GM12878 (cell line): ENCODE data around the gene ATP2A3. TPM values are rescaled to one million over a fixed set of nuclear protein-coding genes. Genes with fewer than 3 reads are reported as not detected.

Experiments
- ATAC-seq: fragments of 200-7000 bp; cut with Tn5 transposase; 3 replicates; pipeline ENCODE4 v1.9.1; 2020; ENCODE audit warnings: mild to moderate bottlenecking, moderate library complexity
- BruUV-seq: library from RNA; stranded (reverse); fragments of 400-500 nt; replicated peaks from 2 replicates; lab custom pipeline; 2021; lab: Mats Ljungman, UMichigan
- CTCF ChIA-PET: fragments of 300-600 bp; sonication (Branson Sonifier 250); formaldehyde crosslinking; extraction: SDS; loops from one replicate; lab custom pipeline; 2021; ENCODE audit warnings: inconsistent platforms; lab: Yijun Ruan, JAX
- POLR2A ChIA-PET: fragments of 350-600 bp; formaldehyde crosslinking; extraction: SDS; loops from one replicate; lab custom pipeline; 2021; ENCODE audit warnings: inconsistent platforms; lab: Charles Lee
- RAD21 ChIA-PET: fragments of 300-600 bp; sonication (Branson Sonifier 250); formaldehyde crosslinking; loops from one replicate; lab custom pipeline; 2023; ENCODE audit warnings: antibody characterized with exemption; ENCODE audit not compliant: unreplicated experiment; lab: Charles Lee
- SMC1A ChIA-PET: fragments of 300-600 bp; sonication (Branson Sonifier 250); formaldehyde crosslinking; loops from one replicate; lab custom pipeline; 2023; ENCODE audit not compliant: unreplicated experiment, uncharacterized antibody; lab: Charles Lee
- DNase-seq: peaks from one replicate; pipeline ENCODE4 v3.0.0-alpha.2; 2011; ENCODE audit warnings: low read depth, low spot score
- FAIRE-seq: peaks from 3 replicates; lab custom pipeline; 2011; peaks lifted over from hg19 to GRCh38; lab: Jason Lieb, UNC
- H2AFZ ChIP-seq: 2 replicates; pipeline ENCODE4 v1.6.0; 2011; ENCODE audit warnings: low read depth, low read length, control low read depth; ENCODE audit not compliant: control insufficient read depth
- H3K27ac ChIP-seq: 2 replicates; pipeline ENCODE4 v1.5.1; 2011; ENCODE audit warnings: control low read depth; ENCODE audit not compliant: control insufficient read depth, insufficient read depth
- H3K27me3 ChIP-seq, 2 experiments: replicated peaks in 1 of 2; 2 replicates each; pipeline versions ENCODE4 v1.6.0 to v1.6.1; 2011; ENCODE audit warnings: low read length in 1 of 2; ENCODE audit not compliant: control insufficient read depth in 2 of 2, insufficient read depth in 2 of 2
- H3K36me3 ChIP-seq, 2 experiments: 2 replicates each; pipeline ENCODE4 v1.5.1; 2011; ENCODE audit warnings: low read length in 1 of 2; ENCODE audit not compliant: control insufficient read depth in 2 of 2, insufficient read depth in 2 of 2
- H3K4me1 ChIP-seq: 2 replicates; pipeline ENCODE4 v1.6.1; 2011; ENCODE audit warnings: mild to moderate bottlenecking, low read length, moderate library complexity, mixed read lengths; ENCODE audit not compliant: control insufficient read depth, insufficient read depth
- H3K4me2 ChIP-seq: 2 replicates; pipeline ENCODE4 v1.6.0; 2011; ENCODE audit warnings: control low read depth; ENCODE audit not compliant: control insufficient read depth, insufficient read depth
- H3K4me3 ChIP-seq: fragments of 200-600 bp; sonication (generic); 2 replicates; pipeline ENCODE4 v1.5.1; 2016
- H3K79me2 ChIP-seq: 2 replicates; pipeline ENCODE4 v1.6.0; 2011; ENCODE audit warnings: low read length; ENCODE audit not compliant: control insufficient read depth, insufficient read depth
- H3K9ac ChIP-seq: 2 replicates; pipeline ENCODE4 v1.8.0; 2011; ENCODE audit warnings: low read length, control low read depth, mixed read lengths; ENCODE audit not compliant: control insufficient read depth, insufficient read depth
- H3K9me3 ChIP-seq: replicated peaks from 3 replicates; pipeline ENCODE4 v1.5.1; 2011; ENCODE audit warnings: mild to moderate bottlenecking, low read length; ENCODE audit not compliant: control insufficient read depth, insufficient read depth
- H4K20me1 ChIP-seq: 2 replicates; pipeline ENCODE4 v1.6.0; 2011; ENCODE audit not compliant: control insufficient read depth, insufficient read depth
- CBX3 ChIP-seq: fragments of 200-600 bp; sonication (generic); IDR thresholded peaks from 2 replicates; pipeline ENCODE4 v1.6.1; 2016; ENCODE audit warnings: low read depth, borderline replicate concordance
- DPF2 ChIP-seq: fragments of 450-650 bp; IDR thresholded peaks from 2 replicates; pipeline ENCODE4 v1.6.1; 2017; ENCODE audit warnings: mild to moderate bottlenecking
- EED ChIP-seq: sonication (generic); IDR thresholded peaks from 2 replicates; pipeline ENCODE4 v1.6.1; 2016; ENCODE audit warnings: antibody characterized with exemption, low read depth
- IKZF1 ChIP-seq: fragments of 450-650 bp; conservative IDR thresholded peaks from 2 replicates; pipeline ENCODE4 v1.6.1; 2017; ENCODE audit warnings: antibody characterized with exemption, mild to moderate bottlenecking
- KLF5 ChIP-seq: fragments of 450-650 bp; IDR thresholded peaks from 2 replicates; pipeline ENCODE4 v1.6.1; 2014; ENCODE audit warnings: mild to moderate bottlenecking; ENCODE audit not compliant: partially characterized antibody
- LARP7 ChIP-seq: fragments of 450-650 bp; IDR thresholded peaks from 2 replicates; pipeline ENCODE4 v1.6.1; 2017; ENCODE audit warnings: mild to moderate bottlenecking
- SMAD5 ChIP-seq: IDR thresholded peaks from 2 replicates; pipeline ENCODE4 v1.6.1; 2016; ENCODE audit warnings: antibody characterized with exemption, low read depth
- SUPT20H ChIP-seq: IDR thresholded peaks from 2 replicates; pipeline ENCODE4 v1.6.1; 2011; ENCODE audit warnings: low read depth, mild to moderate bottlenecking, low read length, moderate library complexity, borderline replicate concordance; ENCODE audit not compliant: control insufficient read depth
- SUZ12 ChIP-seq: fragments of 200-600 bp; sonication (generic); IDR thresholded peaks from one replicate; pipeline ENCODE4 v1.6.1; 2018; ENCODE audit warnings: antibody characterized with exemption, mild to moderate bottlenecking; ENCODE audit not compliant: unreplicated experiment
- TCF12 ChIP-seq: IDR thresholded peaks from 2 replicates; pipeline ENCODE4 v1.6.1; 2011; ENCODE audit warnings: low read depth, mild to moderate bottlenecking, low read length
- ZNF207 ChIP-seq: fragments of 450-650 bp; IDR thresholded peaks from 2 replicates; pipeline ENCODE4 v1.6.1; 2014; ENCODE audit warnings: antibody characterized with exemption, mild to moderate bottlenecking, borderline replicate concordance
- WGBS: methylation state at CpG from one replicate; pipeline ENCODE4 v1.1.6; 2016; ENCODE audit warnings: low lambda C conversion rate; ENCODE audit not compliant: insufficient replicate concordance, insufficient coverage; ENCODE audit errors: missing lambda C conversion rate; 5-methylcytosine and 5-hydroxymethylcytosine counted together
- in situ Hi-C: fragments of 300-500 bp; cut with MboI; formaldehyde crosslinking; loops from 9 replicates; pipeline ENCODE4 v1.14.3; 2018; ENCODE audit warnings: mixed read lengths
- intact Hi-C: fragments of 100-400 bp; cut with micrococcal nuclease; formaldehyde crosslinking; loops from one replicate; pipeline ENCODE4 v1.14.2; 2022; ENCODE audit not compliant: unreplicated experiment
- polyA plus RNA-seq, 11 experiments: library from polyadenylated mRNA; depleted of rRNA in 4 of 11; unstranded in 6 of 11; stranded (reverse) in 5 of 11; fragments of >200 nt; fragmentation: Nextera tagmentation in 4 of 11; fragmentation: Illumina TruSeq in 1 of 11; extraction: Ambion mirVana in 4 of 11; extraction: Trizol in 1 of 11; gene quantifications; 1 replicate in 1 of 11; 2 replicates in 10 of 11; pipeline versions ENCODE4 v1.2.1 to v1.2.3, GENCODE V29; 2011 to 2016; ENCODE audit warnings: inconsistent platforms in 2 of 11, missing spikeins in 2 of 11, low read depth in 1 of 11
- total RNA-seq, 4 experiments: library from RNA; depleted of rRNA in 3 of 4; stranded (reverse); fragments of >200 nt in 3 of 4; fragmentation: Illumina TruSeq in 1 of 4; extraction: Trizol in 1 of 4; gene quantifications; 2 replicates each; pipeline versions ENCODE4 v1.2.1 to v1.2.3, GENCODE V29; 2013 to 2021
- TF ChIP-seq, protein P1 (sequence below): fragments of 450-650 bp; IDR thresholded peaks from 2 replicates; pipeline ENCODE4 v1.6.1; 2017; ENCODE audit warnings: mild to moderate bottlenecking, moderate library complexity
- TF ChIP-seq, protein P2 (sequence below): fragments of 450-650 bp; IDR thresholded peaks from 2 replicates; pipeline ENCODE4 v1.6.1; 2017; ENCODE audit warnings: antibody characterized with exemption, mild to moderate bottlenecking, moderate library complexity

The ATP2A3 gene
- total and polyA plus RNA-seq, 10 of the 15 experiments (the other 5 are each of a cell fraction or from before 2014, with no cell fraction given), result 1.0 to 99.2 (median 37.9) TPM

DNA sequence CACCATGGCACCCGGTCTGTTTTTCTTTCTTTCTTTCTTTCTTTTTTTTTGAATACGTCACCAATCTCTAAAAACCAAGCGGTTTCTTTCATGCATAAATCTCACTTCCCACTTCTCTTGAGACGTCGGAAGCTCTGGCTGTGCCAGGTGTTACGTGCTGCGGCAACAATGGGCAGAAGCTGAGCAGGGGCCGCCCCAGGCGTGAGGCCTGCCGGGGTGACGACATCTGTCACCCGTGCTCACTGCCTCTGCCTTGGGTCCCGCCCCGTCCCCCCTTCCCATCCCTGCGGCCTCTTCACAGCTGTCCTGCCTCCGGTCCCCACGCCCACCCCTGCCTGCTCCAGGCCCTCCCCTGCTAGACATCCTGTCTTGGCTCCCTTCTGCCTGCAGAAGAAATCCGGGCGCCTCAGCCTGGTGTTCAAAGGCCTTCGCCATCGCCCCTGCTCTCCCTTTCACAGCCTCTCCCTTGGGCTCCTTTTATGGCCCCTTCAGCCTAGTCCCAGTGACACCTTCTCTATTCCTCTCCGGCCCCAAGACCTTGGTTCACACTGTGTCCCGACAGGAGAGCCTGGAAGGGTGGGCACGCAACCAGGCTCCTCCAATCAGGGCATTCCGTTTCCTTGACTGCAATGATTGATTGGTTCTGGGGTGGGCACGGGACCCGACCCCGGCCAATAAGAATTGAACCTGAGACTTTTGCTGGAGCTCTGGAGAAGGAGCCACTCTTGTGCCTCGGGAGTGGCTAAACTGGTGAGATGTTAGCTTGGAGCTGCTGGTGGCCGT lies 52.8 kb downstream of the ATP2A3 start (continued):
- TF ChIP-seq, protein P1, sequence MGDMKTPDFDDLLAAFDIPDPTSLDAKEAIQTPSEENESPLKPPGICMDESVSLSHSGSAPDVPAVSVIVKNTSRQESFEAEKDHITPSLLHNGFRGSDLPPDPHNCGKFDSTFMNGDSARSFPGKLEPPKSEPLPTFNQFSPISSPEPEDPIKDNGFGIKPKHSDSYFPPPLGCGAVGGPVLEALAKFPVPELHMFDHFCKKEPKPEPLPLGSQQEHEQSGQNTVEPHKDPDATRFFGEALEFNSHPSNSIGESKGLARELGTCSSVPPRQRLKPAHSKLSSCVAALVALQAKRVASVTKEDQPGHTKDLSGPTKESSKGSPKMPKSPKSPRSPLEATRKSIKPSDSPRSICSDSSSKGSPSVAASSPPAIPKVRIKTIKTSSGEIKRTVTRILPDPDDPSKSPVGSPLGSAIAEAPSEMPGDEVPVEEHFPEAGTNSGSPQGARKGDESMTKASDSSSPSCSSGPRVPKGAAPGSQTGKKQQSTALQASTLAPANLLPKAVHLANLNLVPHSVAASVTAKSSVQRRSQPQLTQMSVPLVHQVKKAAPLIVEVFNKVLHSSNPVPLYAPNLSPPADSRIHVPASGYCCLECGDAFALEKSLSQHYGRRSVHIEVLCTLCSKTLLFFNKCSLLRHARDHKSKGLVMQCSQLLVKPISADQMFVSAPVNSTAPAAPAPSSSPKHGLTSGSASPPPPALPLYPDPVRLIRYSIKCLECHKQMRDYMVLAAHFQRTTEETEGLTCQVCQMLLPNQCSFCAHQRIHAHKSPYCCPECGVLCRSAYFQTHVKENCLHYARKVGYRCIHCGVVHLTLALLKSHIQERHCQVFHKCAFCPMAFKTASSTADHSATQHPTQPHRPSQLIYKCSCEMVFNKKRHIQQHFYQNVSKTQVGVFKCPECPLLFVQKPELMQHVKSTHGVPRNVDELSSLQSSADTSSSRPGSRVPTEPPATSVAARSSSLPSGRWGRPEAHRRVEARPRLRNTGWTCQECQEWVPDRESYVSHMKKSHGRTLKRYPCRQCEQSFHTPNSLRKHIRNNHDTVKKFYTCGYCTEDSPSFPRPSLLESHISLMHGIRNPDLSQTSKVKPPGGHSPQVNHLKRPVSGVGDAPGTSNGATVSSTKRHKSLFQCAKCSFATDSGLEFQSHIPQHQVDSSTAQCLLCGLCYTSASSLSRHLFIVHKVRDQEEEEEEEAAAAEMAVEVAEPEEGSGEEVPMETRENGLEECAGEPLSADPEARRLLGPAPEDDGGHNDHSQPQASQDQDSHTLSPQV, result no peak
- TF ChIP-seq EED, result peak; percentile 59
- TF ChIP-seq, all 136 proteins: peak for 47

GRCh38 chr17:3910420-3911270 lies 53.6 kb downstream of the ATP2A3 start:
- no peaks in the 10 kb centered on the region; the same call in 2 of the 3 replicates for H3K9me3 ChIP-seq
- H3K27me3 ChIP-seq, result no peaks in the 10 kb centered on the region
- no peaks in the 10 kb centered on the region for H4K20me1 ChIP-seq
- peaks cover 12% of the 10 kb centered on the region for H3K79me2 ChIP-seq
- H3K36me3 ChIP-seq, result no peaks in the 10 kb centered on the region
- no peak for ATAC-seq
- BruUV-seq, result no TSS peak
- ChIA-PET RAD21 (interaction anchor here (0.6 to 4.4 kb wide), 8 partner anchors 18 to 172 kb away, joined by 3 to 51 read pairs (median 4); partner anchors contain the start of gene CAMKK1), SMC1A (interaction anchor here (1.0 to 4.5 kb wide), 5 partner anchors 11 to 199 kb away, joined by 3 to 45 read pairs (median 3); partner anchors contain the start of gene NCBP3), CTCF (interaction anchor here (0.6 to 7.7 kb wide), 7 partner anchors 8 to 466 kb away, joined by 3 to 119 read pairs (median 6); no protein-coding TSS in a partner anchor), POLR2A (interaction anchor here (0.7 to 1.6 kb wide), 7 partner anchors 14 to 1506 kb away, joined by 3 to 9 read pairs (median 4); partner anchors contain the start of genes CAMKK1 and SHPK)
- in situ Hi-C loops (loop anchor here (5.0 kb wide), 1 partner anchor 97 kb away; no protein-coding TSS in a partner anchor), intact Hi-C loops (loop anchor here (5.0 kb wide), 1 partner anchor 52 kb away; the partner anchor contains the start of gene ATP2A3)
- peak overlapping the region; percentile 59 for H3K9ac ChIP-seq
- WGBS, result 56% methylated on average over 11 of the region's 11 CpGs
- no peak for DNase-seq
- H3K27ac ChIP-seq, result peak overlapping the region; percentile 66
- no peak overlapping the region for H3K4me3 ChIP-seq
- peaks cover 38% of the 10 kb centered on the region for H3K4me1 ChIP-seq
- FAIRE-seq, result no peak
- H2AFZ ChIP-seq, result peak overlapping the region; percentile 29
- peak overlapping the region; percentile 63 for H3K4me2 ChIP-seq
- no peak for TF ChIP-seq SUZ12
- peak; percentile 46 for TF ChIP-seq KLF5
- no peak for TF ChIP-seq IKZF1
- TF ChIP-seq DPF2, result no peak
- TF ChIP-seq SMAD5, result no peak
- TF ChIP-seq LARP7, result no peak
- no peak for TF ChIP-seq SUPT20H
- TF ChIP-seq CBX3, result no peak
- no peak for TF ChIP-seq TCF12
- no peak for TF ChIP-seq ZNF207
- TF ChIP-seq, protein P2, sequence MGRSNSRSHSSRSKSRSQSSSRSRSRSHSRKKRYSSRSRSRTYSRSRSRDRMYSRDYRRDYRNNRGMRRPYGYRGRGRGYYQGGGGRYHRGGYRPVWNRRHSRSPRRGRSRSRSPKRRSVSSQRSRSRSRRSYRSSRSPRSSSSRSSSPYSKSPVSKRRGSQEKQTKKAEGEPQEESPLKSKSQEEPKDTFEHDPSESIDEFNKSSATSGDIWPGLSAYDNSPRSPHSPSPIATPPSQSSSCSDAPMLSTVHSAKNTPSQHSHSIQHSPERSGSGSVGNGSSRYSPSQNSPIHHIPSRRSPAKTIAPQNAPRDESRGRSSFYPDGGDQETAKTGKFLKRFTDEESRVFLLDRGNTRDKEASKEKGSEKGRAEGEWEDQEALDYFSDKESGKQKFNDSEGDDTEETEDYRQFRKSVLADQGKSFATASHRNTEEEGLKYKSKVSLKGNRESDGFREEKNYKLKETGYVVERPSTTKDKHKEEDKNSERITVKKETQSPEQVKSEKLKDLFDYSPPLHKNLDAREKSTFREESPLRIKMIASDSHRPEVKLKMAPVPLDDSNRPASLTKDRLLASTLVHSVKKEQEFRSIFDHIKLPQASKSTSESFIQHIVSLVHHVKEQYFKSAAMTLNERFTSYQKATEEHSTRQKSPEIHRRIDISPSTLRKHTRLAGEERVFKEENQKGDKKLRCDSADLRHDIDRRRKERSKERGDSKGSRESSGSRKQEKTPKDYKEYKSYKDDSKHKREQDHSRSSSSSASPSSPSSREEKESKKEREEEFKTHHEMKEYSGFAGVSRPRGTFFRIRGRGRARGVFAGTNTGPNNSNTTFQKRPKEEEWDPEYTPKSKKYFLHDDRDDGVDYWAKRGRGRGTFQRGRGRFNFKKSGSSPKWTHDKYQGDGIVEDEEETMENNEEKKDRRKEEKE, result no peak
